LNCaP clone FGC (cell line): ENCODE results near the gene PGAP6.
A peak's percentile ranks its signal among the peaks of the same experiment; 100 is the strongest.
"Not testable (repeated sequence)": the region's sequence is repeated elsewhere in the genome, so short reads cannot be mapped to it uniquely, and the experiment has no call there.

Experiments
- DNase-seq: peaks from one replicate; pipeline ENCODE4 v3.0.0-alpha.2; 2011; ENCODE audit warnings: low read depth
- H3K4me3 ChIP-seq: 2 replicates; pipeline ENCODE4 v1.5.1; 2011; ENCODE audit warnings: mild to moderate bottlenecking, low read depth, low read length, control low read depth
- TF ChIP-seq, protein P1 (sequence below): IDR thresholded peaks from 2 replicates; pipeline ENCODE4 v1.5.1; 2012; ENCODE audit warnings: mild to moderate bottlenecking; ENCODE audit not compliant: control insufficient read depth, insufficient read depth; ENCODE audit errors: extremely low read depth

Gene PGAP6

DNA sequence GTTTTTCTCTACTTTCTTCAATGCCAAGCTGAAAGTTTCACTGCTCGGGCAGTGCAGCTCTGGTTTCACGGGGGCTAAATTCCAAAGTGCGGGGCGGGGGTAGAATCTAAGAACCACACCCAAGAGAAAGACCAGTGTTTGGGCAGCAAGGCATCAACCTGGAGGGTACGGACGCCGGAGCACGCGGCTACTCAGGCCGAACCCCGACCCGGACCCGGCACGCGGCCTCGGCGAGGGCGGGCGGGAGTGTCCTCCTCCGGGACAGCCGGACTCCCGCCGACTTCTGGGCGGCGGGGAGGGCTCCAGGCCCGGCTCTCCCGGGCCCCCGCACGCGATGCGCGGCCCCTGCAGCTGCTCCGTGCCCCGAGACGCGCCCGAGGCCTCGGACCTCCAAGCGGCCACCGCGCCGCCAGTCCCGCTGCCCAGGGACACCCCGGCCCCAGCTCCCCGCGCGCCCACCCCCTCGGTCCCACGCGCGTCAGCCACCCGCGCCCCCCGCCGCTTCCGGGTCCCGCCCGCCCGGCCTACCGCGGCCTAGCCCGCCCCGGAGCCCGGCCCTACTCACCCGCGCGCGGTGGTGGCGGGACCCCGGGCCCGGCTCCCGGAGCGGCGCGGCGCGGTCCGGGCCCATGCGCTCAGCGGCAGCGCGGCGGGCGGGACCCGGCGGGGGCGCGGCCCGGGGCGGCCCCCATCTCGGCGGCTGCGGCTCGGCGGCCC is 29.8 kb downstream of the PGAP6 start:
- H3K4me3 ChIP-seq = peak overlapping the region; percentile 73
- no peak for DNase-seq
- TF ChIP-seq, protein P1, sequence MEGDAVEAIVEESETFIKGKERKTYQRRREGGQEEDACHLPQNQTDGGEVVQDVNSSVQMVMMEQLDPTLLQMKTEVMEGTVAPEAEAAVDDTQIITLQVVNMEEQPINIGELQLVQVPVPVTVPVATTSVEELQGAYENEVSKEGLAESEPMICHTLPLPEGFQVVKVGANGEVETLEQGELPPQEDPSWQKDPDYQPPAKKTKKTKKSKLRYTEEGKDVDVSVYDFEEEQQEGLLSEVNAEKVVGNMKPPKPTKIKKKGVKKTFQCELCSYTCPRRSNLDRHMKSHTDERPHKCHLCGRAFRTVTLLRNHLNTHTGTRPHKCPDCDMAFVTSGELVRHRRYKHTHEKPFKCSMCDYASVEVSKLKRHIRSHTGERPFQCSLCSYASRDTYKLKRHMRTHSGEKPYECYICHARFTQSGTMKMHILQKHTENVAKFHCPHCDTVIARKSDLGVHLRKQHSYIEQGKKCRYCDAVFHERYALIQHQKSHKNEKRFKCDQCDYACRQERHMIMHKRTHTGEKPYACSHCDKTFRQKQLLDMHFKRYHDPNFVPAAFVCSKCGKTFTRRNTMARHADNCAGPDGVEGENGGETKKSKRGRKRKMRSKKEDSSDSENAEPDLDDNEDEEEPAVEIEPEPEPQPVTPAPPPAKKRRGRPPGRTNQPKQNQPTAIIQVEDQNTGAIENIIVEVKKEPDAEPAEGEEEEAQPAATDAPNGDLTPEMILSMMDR = no peak

DNA sequence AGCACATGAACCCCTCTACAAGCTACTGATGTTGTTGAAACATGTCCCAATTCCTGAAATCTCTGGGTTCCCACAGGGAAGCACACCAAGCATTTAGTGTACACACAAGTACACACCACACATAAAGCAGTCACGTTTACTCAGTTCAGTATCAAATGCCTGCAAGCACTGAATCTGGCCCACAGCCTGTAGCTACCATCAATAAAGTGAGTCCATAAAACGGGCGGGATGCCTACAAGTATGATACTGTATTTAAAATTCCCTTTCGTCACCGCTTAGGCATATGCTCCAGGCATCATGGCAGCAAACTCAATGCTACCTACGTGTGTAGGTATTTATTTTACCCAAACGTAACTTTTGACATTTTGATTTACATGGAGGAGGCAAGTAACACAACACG is 31.6 kb downstream of the PGAP6 start:
- H3K4me3 ChIP-seq = no peak overlapping the region
- TF ChIP-seq, protein P1 = no peak
- DNase-seq = no peak

DNA sequence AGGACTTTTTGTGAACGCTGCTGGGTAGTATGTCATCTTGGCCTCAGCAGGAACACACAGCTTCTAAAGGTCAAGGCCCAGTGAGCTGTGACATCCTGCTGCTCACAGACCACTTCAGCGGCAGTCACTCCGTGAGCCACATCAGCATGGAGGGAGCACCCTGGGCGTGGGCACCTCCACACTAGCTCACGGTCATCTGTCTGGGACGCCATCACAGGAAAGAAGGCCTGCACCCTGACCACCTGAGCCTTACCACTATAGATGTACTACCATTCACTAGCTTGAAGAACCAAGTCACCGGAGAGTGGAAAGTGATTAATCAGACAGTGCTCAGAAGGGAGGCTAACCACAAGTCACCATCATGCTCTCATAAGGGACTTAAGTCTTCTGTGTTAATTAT is 32.6 kb downstream of the PGAP6 start:
- no peak overlapping the region for H3K4me3 ChIP-seq
- no peak for DNase-seq
- TF ChIP-seq, protein P1 = no peak

DNA sequence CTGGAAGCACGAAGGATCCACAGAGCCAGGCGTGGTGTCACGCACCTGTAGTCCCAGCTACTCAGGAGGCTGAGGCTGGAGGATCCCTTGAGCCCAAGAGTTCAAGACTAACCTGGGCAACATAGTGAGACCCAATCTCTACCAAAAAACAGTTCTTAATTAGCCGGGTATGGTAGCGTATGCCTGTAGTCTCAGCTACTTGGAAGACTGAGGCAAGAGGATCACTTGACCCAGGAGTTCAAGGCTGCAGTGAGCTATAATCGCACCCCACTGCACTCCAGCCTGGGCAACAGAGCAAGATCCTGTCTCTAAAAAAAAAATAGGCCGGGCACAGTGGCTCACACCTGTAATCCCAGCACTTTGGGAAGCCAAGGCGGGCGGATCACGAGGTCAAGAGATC is 33.3 kb downstream of the PGAP6 start:
- not testable (repeated sequence) for DNase-seq, H3K4me3 ChIP-seq

DNA sequence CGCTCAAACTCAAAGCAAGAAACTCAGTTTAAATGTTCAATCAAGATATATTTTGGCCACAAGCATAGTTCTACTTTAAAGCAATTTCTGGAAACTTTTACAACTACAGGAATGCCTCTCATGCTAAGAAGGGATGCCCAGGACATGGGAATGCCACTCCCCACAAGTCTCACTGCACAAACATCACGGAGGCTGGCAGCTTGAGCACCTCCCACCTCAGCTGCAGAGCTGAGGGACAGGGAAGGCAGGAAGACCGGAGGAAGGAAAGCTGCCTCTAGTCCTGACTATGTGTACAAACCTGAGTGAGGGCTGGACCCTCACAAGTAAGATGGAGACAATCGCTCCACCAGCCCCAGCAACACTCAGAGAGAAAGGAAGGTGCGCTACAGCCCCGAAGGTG is 34.6 kb downstream of the PGAP6 start:
- H3K4me3 ChIP-seq = no peak overlapping the region
- DNase-seq = no peak
- TF ChIP-seq, protein P1 = no peak

DNA sequence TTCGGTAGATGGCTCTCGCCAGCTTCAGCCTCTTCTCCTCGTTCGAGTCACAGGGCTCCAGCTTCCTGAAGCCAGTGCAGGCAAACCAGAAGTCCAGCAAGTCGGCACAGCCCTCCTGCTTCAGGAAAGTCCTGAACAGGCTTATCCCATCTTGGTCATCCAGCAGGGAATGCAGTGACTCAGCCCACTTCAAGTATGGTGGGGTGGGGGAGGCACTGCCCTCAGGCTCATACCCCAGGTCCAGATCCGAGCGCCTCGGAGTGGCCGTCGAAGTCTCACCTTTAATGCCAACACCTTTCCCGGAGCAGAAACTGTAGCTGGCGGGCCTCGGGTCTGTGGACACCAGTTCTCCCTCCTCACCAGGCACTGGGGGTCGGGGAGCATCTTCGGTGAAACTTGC is 35.2 kb downstream of the PGAP6 start:
- H3K4me3 ChIP-seq = no peak overlapping the region
- no peak for DNase-seq
- TF ChIP-seq, protein P1 = no peak

DNA sequence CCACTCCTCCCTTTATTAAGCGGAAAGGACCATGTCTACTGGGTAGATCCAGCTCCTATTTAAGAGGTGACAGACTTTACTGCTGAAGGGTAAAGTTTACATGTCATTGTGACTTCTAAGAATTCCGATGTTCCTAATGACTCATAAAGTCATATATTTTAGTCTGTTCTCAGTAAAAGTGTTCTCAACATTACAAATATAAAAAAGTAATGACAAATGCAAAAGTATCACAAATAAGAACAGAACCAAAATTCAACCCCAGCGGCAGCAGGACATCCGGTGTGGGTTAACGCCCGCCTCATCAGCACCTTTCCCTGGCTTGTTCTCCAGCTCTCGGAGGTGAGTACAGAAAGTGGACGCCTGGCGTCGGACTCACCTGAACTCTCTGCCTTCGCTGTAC is 36.0 kb downstream of the PGAP6 start:
- DNase-seq = no peak

More for the DNA sequence above, 36.0 kb downstream of the PGAP6 start:
- TF ChIP-seq, protein P1 = no peak
- no peak overlapping the region for H3K4me3 ChIP-seq
